Measurements from ENCODE around the gene ITGB4. TPM values are rescaled to one million over a fixed set of nuclear protein-coding genes. Genes with fewer than 3 reads are reported as not detected.

Gene ITGB4
- polyA plus RNA-seq (2012; ENCODE audit: insufficient read depth, insufficient read length, low read depth), result 2.8 TPM

DNA sequence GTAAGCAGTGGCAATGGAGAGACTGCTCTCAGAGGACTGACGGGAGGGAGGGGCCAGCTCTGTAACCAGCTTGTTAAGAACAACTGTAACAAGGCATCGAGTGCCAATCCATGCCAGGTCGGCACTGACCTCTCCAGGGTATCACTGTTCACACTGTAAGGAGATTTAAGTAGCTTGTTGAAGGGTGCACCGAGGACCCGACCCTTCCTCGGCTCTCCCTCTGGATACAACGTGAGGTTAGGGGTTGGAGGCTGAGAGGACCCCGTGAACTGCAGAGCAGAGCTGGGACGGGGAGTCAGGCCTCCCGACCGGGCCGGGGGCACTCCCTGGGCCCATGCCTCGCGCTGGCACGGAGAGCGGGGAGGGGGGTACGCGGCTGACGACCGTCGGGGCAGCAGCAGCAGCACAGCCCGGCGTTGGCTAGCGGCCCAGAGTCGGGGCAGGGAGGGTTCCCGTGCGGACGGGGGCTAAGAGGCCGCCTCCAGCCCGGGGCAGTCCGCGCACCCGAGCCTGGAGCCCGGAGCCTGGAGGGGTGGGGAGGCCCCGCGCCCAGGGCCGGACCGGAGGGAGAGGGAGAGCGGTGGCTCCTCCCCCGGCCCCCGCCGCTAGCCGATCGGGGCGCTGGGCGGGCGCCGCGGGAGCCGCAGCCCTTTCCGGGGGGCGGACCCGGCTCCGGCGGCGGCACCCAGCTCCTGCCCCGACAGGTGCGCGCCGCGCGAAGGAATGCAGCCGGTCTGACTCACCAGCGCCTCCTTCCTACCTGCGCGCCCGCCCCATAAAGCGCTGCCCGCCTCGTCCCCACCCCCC lies at the start of gene ITGB4:
Gene ITGB4 (plus strand): TSS at position 804 of the 807 bp plus-strand sequence. CDS start 3,245 bp downstream, outside the sequence.
- no peak for DNase-seq
- no peaks in the 10 kb centered on the region for H3K9me3 ChIP-seq
- no peaks in the 10 kb centered on the region for H3K4me1 ChIP-seq
- H3K36me3 ChIP-seq, result no peaks in the 10 kb centered on the region
- TF ChIP-seq, protein P1, sequence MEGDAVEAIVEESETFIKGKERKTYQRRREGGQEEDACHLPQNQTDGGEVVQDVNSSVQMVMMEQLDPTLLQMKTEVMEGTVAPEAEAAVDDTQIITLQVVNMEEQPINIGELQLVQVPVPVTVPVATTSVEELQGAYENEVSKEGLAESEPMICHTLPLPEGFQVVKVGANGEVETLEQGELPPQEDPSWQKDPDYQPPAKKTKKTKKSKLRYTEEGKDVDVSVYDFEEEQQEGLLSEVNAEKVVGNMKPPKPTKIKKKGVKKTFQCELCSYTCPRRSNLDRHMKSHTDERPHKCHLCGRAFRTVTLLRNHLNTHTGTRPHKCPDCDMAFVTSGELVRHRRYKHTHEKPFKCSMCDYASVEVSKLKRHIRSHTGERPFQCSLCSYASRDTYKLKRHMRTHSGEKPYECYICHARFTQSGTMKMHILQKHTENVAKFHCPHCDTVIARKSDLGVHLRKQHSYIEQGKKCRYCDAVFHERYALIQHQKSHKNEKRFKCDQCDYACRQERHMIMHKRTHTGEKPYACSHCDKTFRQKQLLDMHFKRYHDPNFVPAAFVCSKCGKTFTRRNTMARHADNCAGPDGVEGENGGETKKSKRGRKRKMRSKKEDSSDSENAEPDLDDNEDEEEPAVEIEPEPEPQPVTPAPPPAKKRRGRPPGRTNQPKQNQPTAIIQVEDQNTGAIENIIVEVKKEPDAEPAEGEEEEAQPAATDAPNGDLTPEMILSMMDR (IDR thresholded peaks at IDR 0.05; ENCODE audit: low read depth, low read length), result no peak
- peaks cover 46% of the 10 kb centered on the region for H3K27me3 ChIP-seq
- H3K4me3 ChIP-seq (ENCODE audit: low read depth, low read length), result no peak within 1 kb of the TSS

DNA sequence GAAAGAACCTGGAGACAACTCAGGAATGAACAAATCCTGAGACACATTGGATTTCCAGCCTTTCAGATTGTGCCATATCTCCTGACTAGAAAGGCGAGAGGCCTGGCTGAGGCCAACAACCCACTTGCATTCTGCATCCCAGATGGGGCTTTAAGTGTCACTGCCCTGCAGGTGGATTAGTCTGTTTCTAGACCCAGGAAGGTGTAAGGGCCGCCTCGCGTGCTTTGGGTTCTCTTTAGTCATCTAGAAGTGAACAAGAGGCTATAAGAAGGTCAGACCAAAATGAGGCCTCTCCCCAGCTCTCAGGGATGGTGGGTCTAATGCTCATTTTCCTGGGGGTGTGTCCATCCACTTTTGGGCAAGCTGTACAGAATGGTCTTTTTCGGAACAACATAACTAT lies 49.2 kb upstream of the ITGB4 start:
- no peak for DNase-seq
- TF ChIP-seq, protein P1 (IDR thresholded peaks at IDR 0.05; ENCODE audit: low read depth, low read length), result no peak
- Histone ChIP-seq H3K4me3 (ENCODE audit: low read depth, low read length) (no peak overlapping the region), H3K36me3 (peaks cover 48% of the 10 kb centered on the region), H3K9me3 (no peaks in the 10 kb centered on the region), H3K27me3 (no peaks in the 10 kb centered on the region), H3K4me1 (no peaks in the 10 kb centered on the region; the same call in 1 of the 2 replicates)

DNA sequence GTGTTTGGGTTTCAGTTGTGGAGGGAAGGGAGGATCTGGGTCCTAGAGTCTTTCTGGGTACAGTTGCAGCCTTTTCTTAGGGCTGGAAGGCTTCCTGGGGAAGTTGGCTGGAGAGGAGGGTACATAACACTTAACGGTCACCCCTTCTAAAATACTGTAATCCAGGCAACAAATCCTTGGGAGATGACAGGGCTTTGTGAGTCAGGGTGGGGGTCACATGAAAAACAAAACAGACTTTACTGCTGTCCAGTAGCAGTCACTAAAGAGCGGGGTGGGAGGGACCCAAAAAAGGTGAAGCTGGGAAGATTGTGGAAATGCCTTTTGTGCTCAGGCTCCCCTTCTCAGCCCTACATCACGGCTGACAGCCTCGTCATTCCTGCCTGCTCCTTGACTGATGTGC lies 47.8 kb upstream of the ITGB4 start:
- Histone ChIP-seq H3K4me3 (ENCODE audit: low read depth, low read length) (no peak overlapping the region), H3K27me3 (no peaks in the 10 kb centered on the region), H3K36me3 (peaks cover 54% of the 10 kb centered on the region), H3K4me1 (no peaks in the 10 kb centered on the region), H3K9me3 (no peaks in the 10 kb centered on the region)
- no peak for DNase-seq
- TF ChIP-seq, protein P1 (IDR thresholded peaks at IDR 0.05; ENCODE audit: low read depth, low read length), result no peak

DNA sequence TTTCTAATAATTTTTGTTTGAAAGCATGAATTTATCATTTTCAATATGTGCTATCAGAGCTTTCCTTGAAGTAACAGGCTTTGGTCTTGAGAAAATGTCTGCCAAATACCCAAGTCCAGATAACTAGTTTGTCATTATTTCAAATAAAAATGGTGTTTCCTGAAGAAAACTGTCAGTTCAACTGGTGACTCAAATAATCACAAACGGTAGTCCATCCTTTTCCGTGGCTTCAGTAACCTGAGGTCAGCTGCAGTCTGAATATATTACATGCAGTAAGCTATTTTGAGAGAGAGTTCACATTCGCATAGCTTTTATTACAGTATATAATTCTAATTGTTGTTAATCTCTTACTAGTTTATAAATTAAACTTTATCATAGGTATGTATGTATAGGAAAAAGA lies 44.8 kb upstream of the ITGB4 start:
- Histone ChIP-seq H3K4me1 (no peaks in the 10 kb centered on the region), H3K9me3 (no peaks in the 10 kb centered on the region), H3K27me3 (no peaks in the 10 kb centered on the region), H3K36me3 (peaks cover 50% of the 10 kb centered on the region), H3K4me3 (ENCODE audit: low read depth, low read length) (no peak overlapping the region)
- TF ChIP-seq, protein P1 (IDR thresholded peaks at IDR 0.05; ENCODE audit: low read depth, low read length), result no peak
- DNase-seq, result no peak

DNA sequence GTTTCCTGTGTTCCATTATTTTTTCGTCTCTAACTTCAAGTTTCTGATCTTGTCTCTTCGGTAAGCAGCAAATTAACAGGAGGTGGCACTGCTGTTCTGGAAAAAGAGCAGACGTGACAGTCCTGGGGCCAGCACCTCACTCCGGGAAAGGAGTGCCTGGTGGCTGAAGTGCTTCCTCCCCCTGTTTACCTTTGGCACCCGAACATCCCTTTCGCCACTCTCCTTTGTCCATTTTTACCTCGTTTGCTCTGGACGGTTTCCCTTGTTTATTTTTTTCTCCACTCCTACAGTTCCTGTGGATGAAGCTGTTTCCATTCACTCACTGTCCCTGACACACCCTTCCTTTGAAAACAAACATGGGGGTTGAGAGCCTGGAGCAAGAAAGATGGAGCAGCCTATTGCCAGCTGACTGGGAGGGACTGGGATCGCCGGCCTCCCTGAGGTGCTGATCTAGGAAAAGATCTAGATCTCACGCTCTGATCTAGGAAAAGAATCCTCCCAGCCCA lies 41.5 kb upstream of the ITGB4 start:
- no peak overlapping the region for H3K4me3 ChIP-seq (ENCODE audit: low read depth, low read length)
- H3K9me3 ChIP-seq, result no peaks in the 10 kb centered on the region
- H3K36me3 ChIP-seq, result peaks cover 37% of the 10 kb centered on the region
- no peaks in the 10 kb centered on the region for H3K27me3 ChIP-seq
- peaks cover 10% of the 10 kb centered on the region for H3K4me1 ChIP-seq
- DNase-seq, result no peak
- TF ChIP-seq, protein P1 (IDR thresholded peaks at IDR 0.05; ENCODE audit: low read depth, low read length), result no peak

DNA sequence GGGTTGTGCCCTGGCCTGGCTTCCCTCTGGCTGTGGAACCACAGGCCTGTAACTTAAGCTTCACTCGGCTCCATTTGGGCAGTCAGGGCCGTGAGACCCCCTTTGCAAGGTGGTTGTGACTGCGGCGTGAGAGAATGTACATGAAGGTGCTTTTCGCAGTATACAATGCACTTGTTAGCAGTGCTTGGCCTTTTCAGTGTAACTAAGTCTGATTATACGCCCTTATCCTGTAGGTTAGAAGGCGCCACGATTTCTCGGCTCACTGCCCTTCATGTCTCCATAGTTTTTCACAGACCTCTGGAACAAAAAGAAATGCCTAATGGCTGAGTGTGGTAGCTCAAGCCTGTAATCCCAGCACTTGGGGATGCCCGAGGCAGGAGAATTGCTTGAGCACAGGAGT lies 40.8 kb upstream of the ITGB4 start:
- no peak for DNase-seq
- H3K9me3 ChIP-seq, result no peaks in the 10 kb centered on the region
- TF ChIP-seq, protein P1 (IDR thresholded peaks at IDR 0.05; ENCODE audit: low read depth, low read length), result no peak
- H3K36me3 ChIP-seq, result peaks cover 33% of the 10 kb centered on the region
- no peak overlapping the region for H3K4me3 ChIP-seq (ENCODE audit: low read depth, low read length)
- no peaks in the 10 kb centered on the region for H3K27me3 ChIP-seq
- peaks cover 10% of the 10 kb centered on the region for H3K4me1 ChIP-seq
